Stimulated activated CD8-positive, alpha-beta memory T cell treated with anti-CD3 and anti-CD28 coated beads, Interleukin-2, amount 100 ng/mL, for 48 hours (primary cell): ENCODE results near the gene FHIT.

Experiments used
- DNase-seq, 2 donors: peaks; one replicate each; pipeline ENCODE4 v3.0.0-alpha.2; 2020; ENCODE audit warnings: low read depth in 2 of 2

FHIT gene

DNA sequence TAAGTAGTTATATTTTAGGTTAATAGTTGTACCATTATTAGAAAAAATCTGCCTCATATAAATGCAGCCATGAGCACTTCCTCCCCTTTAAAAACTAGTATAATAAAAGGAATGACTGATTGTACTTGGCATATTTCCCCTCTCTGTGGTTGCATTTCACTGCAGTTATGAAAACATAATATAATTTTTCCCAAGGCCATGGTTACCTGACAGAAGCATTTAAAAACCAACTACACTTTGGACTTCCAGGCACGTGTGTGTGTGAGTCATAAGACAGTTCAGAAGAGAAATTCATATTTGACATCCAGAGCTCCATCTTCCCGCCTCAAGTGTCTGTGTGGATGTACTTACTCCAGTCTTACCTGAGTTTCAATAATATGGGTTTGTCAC lies 1373.2 kb downstream of the FHIT start:
- DNase-seq, result no peak

- DNase-seq, result no peak
Observed at GRCh38 chr3:59877263-59878037, 1373.8 kb downstream of the FHIT start.

DNA sequence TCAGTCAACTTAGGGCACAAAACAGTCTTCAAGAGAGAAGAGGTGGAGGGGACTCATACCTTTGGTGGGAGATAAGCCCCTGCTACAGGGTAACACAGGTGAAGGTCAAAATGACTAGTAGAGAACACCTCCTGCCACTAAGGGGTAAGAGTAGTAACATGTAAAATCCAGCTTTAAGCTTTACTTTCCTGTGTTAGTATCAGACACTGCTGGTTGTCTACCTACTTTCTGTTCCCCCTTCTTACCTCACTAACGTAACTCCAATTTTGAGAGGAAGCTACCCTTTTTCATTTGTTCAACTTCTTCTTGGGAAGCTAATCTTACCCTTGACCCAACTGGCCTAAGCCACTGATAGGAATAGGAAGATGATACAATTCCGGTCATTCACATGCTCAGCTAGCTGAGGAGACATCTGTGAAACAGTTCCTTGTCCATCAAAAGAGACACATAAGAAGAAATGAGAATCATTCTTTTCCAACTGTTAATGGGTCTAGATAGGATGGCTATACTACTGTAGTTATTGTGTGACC lies 1374.7 kb downstream of the FHIT start:
- DNase-seq, result no peak

- DNase-seq, result no peak
Observed at GRCh38 chr3:59873576-59874230, 1377.5 kb downstream of the FHIT start.

DNA sequence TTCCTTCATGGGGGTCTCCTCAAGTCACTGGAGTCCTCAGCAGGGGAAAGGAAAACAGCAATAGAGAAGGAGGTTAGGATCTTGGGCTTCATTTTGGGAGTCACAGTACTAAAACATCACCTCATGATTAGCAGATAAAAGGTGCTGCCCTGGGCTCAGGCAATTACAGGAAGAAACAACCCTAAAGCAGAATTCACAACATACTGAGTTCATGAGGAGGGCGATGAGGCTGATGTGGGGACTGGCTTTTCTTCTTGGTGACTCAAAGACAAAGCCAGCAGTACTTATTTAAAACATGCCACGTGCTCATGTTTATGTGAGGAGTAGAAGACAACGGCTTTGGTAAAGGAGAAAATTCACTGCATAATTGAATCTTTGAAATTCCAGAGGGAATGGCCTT lies 1379.1 kb downstream of the FHIT start:
- DNase-seq, result no peak

GRCh38 chr3:59867185-59868002 lies 1383.9 kb downstream of the FHIT start:
- no peak for DNase-seq

DNA sequence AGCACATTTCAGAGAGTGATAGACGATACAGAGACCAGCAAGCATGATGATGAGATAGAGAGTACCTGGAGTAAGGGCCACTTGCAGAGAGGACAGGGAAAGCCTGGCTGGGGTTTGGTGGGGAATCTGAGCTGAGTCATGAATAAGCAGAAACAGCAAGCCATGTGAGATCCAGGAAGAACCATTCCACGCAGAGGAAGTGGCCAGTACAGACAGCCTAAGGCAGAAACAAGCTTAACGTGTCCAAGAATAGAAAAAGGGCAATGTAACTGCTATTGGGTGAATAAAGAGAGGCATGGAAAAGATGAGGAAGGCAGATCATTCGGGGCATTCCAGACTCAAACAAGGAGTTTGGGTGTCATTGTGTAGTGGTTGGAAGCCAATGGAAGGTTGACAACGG lies 1385.2 kb downstream of the FHIT start:
- no peak for DNase-seq

GRCh38 chr3:59865351-59865750 lies 1385.9 kb downstream of the FHIT start:
- no peak for DNase-seq

- DNase-seq, result no peak
Observed at GRCh38 chr3:59862686-59863085, 1388.6 kb downstream of the FHIT start.

DNA sequence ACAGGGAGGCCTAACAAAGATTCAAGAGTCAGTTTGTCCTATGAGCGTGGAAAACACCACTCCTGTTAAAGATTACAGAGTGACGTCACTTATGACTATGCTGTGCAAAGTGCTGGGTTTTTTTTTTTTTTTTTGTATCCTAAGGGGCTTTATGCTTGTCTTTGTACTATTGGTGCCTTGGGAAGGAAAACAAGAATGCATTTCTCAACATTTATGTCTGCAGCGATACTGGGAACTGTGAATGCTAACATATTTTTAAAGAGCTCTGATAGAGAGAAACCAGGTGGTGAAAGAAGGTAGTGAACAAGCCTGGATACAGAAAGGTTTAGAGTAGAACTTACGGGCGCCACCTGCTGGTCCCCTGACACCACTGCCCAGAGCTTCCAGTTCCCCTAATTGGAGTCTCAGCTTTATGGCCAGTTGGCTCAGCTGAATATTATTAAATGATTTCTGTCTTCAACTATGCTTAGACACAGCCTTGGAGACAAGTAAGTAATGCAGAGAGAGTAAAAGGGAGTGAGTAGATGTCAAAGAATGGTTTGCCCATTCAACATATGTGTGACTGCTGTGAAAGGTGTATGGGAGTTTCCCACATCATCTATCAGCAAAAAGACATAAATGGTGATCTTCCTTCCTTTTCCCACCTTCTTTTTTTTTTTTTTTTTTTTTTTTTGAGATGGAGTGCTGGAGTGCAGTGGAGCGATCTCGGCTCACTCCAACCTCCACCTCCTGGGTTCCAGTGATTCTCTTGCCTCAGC lies 1393.5 kb downstream of the FHIT start:
- DNase-seq, result peak; percentile 58 to 68

DNA sequence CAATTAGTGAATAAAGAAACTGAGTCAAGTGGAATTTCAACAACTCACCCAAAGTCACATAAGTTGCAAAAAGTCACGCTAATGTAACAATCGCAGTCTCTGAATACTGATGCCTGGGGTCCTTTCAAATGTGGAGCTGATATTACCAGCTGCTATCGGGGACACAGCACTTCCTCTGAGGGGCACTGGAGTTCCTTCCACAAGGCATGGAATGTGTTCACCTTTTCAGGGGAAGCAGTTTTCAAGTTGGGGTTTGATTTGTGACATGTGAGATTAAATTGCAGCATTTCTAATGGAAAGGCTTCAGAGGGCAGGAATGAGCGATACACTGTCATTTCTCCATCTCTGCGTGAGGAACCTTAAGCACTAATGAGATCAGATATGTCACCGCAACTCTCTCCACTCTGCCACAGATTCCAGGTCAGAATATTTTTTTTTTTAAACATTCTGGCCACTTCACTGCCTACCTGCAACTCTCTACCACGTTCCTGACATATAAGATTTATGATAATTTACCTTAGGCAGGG lies 1394.3 kb downstream of the FHIT start:
- DNase-seq, result no peak

DNA sequence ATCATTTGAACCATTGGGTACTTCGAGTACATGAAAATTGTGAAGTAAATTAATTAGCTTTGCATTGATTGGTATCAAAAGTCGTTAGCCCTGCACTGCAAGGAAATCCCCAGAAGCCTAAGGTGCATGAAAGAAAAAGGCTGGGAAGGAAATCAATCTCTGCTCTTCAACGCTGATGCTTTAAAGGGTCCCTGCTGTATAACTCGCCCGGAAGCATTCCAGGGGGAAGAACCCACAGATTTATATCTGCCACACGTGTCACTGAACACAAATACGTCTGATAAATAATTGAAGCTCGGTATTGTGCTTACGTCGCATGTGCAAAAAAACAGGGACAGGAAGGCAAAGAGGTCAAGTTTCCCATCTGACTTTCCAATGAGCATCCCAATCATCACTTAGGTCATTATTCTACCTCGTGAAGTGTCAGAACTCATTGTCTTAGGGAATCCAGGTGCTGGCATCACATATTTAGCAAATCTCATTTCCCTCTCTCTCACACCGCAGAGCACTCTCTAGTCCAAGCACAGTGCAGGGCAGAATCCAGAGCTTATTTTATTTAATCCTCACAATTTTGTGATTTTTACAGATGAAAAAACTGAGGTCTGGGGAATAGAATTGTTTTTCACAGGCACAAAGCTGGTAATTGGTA lies 1397.1 kb downstream of the FHIT start:
- DNase-seq, result no peak

- DNase-seq, result no peak
Observed at GRCh38 chr3:59850417-59850816, 1400.8 kb downstream of the FHIT start.

- no peak for DNase-seq
Observed at GRCh38 chr3:59845386-59845785, 1405.9 kb downstream of the FHIT start.

- no peak for DNase-seq
Observed at GRCh38 chr3:59843821-59844220, 1407.4 kb downstream of the FHIT start.

- no peak for DNase-seq
Observed at GRCh38 chr3:59839810-59840515, 1411.3 kb downstream of the FHIT start.

DNA sequence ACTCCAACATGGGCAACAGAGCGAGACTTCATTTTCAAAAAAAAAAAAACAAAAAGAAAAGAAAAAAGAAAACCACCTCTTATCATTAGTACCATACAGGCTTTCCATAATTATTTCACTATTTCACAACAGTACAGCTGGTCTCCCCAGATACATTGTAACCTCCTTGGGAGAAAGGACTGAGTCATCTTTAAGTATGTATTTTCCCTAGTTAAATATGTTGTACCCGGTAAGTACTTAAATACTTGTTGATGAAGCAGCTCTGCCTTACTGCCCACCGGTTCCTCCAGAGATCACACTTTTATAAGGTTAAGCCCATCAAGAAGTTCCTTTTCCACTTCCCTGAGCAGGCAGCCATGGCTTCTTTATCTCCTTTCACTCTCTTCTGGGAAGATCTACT lies 1412.0 kb downstream of the FHIT start:
- DNase-seq, result no peak

GRCh38 chr3:59836531-59836930 lies 1414.7 kb downstream of the FHIT start:
- no peak for DNase-seq

DNA sequence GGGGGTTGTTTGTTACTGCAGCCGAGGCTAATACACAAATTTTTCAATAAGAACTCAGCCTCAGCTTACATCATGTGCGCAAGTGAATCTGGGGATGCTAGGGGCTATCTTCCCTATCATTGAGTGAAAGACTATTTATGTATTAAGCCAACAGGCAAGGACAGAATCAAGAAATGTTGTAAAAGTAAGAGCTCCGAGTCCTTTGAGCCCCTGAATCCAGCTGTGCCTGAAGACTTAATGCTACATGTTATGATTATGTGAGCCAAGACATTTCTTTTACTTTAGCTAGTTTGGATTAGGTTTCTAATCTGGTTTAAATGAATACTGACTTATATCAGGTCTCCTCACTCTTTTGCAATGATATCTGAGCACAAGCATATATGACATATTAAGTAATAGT lies 1418.5 kb downstream of the FHIT start:
- no peak for DNase-seq

GRCh38 chr3:59832241-59832640 lies 1419.0 kb downstream of the FHIT start:
- DNase-seq, result no peak
